NCI-H1930 (cell line): Measurements from ENCODE around the gene FOXD4L6.
"Not testable (repeated sequence)": the region's sequence is repeated elsewhere in the genome, so short reads cannot be mapped to it uniquely, and the experiment has no call there.

Source experiments
- DNase-seq, 2 experiments: peaks; one replicate each; lab custom pipeline; 2025; lab: John Stamatoyannopoulos, UW

Gene FOXD4L6

GRCh38 chr9:41100508-41100907, 28.0 kb downstream of the FOXD4L6 start:
- not testable (repeated sequence) for DNase-seq

- not testable (repeated sequence) for DNase-seq
These were observed 29.7 kb downstream of the FOXD4L6 start for GRCh38 chr9:41098759-41099158.

DNA sequence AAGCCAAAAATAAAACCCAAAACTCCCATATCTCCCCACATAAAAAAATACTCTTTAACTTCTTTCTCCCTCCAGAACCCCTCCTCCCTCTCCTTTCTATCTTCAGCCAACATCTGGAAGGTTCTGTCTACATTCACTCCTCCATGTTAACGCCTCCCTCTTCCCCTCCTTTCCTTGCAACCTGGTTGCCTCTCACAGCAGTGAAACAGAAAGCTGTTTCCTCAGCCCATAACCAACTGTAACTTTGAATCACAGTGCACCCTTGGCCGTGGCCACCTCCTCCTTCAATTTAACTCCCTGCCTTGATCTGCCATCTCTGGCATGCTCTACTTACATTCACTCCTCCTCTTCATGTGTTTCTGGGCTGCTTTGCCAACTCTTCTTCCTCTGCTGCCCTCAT, 33.4 kb downstream of the FOXD4L6 start:
- DNase-seq = not testable (repeated sequence)

GRCh38 chr9:41094010-41094773, 34.3 kb downstream of the FOXD4L6 start:
- not testable (repeated sequence) for DNase-seq

DNA sequence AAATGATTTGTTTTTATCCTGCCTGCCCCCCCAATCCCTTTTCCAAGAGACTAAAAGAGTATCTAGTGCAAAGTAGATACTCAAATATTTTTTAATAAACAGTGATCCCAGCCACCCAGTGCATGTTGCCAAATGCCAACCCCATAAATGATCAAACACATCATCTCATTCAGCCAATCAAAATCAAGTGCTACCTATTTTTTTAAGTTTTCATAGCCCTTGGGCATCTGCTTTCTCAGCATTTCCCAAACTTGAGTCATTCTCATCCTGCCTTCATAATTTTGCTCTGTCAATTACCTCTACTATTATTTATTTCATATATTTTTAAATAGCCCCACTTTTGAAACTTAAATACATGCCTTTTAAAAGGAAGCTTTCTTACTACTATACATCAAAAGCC, 37.6 kb downstream of the FOXD4L6 start:
- DNase-seq = not testable (repeated sequence)

GRCh38 chr9:41090386-41090785, 38.1 kb downstream of the FOXD4L6 start:
- not testable (repeated sequence) for DNase-seq

DNA sequence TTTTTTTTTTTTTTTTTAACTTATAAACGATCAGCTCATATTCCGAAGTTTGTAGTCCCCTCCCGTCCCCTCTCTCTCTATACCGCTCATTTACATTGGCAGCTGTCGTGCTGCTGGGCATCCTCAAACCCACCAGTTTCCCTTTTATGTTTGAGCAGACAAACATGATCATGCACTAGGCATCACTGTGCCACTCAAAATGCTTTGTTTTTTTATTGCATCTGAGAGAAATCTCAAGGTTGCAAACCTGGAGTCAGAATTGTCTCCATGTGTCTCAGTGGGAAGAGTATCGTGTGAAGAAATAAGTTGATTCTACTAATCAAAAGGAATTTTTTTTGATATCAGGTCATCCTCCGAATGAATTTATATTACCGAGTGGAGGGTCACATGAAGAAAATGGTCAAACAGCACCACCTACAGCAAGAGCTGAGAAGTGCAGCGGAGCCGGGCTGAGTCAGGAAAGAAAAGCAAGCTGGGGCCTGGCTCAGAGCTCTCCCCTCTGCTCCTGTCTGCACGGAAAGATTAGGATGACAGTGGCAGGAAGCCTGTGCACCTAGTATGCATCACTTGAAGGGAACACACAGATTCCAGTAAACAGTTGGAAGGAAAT, 39.9 kb downstream of the FOXD4L6 start:
- not testable (repeated sequence) for DNase-seq

- DNase-seq = not testable (repeated sequence)
These were observed 40.6 kb downstream of the FOXD4L6 start for GRCh38 chr9:41087929-41088328.

- DNase-seq = not testable (repeated sequence)
These were observed 41.2 kb downstream of the FOXD4L6 start for GRCh38 chr9:41087157-41087780.

- not testable (repeated sequence) for DNase-seq
These were observed 41.8 kb downstream of the FOXD4L6 start for GRCh38 chr9:41086685-41087084.

DNA sequence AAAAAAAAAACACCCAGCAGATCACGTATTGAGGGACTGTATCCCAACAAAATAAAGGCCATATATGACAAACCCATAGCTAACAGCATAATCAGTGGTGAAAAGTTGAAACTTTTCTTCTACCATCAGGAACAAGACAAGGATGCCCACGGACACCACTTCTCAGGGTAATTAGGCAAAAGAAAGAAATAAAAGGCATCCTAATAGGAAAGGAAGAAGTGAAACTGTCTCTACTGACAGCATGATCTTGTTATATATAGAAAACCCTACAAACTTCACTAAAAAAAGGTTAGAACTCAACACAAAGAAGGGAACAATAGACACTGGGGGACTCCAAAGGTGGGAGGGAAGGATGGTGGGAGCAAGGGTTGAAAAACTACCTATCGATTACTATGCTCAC, 42.3 kb downstream of the FOXD4L6 start:
- DNase-seq = not testable (repeated sequence)

GRCh38 chr9:41082358-41082757, 46.1 kb downstream of the FOXD4L6 start:
- not testable (repeated sequence) for DNase-seq

GRCh38 chr9:41079464-41079863, 49.0 kb downstream of the FOXD4L6 start:
- DNase-seq = not testable (repeated sequence)

DNA sequence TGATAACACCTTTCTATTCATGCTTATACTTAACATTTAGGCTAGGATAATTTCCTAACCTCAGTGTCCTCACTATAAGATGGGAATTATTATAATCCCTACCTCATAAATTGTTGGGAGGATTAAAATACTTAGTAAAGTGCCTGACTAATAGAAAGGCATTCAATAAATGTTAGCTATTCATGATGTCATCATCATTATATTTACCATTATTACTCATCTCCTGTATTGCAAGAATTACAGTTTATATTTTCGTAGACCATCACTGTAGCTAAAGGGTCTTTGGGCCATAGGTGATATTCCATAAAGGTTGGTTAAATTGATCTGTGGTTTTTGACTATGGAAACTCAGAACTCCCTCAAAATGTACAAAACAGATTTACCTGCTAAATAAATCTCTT, 50.9 kb downstream of the FOXD4L6 start:
- not testable (repeated sequence) for DNase-seq
